ENCODE data around the gene DCAKD. TPM values are rescaled to one million over a fixed set of nuclear protein-coding genes. Genes with fewer than 3 reads are reported as not detected.
A peak's percentile ranks its signal among the peaks of the same experiment; 100 is the strongest.

Gene DCAKD
- total RNA-seq, 1 experiment from 2014 or later, result 48.3 TPM

GRCh38 chr17:45048795-45049563 lies 2.5 kb downstream of the DCAKD start:
- H3K4ac ChIP-seq (ENCODE audit: low read depth, low read length), result no peak overlapping the region
- no peaks in the 10 kb centered on the region for H3K9me3 ChIP-seq (ENCODE audit: control insufficient read depth, low read depth, low read length)
- H3T11ph ChIP-seq (ENCODE audit: low read length), result no peak overlapping the region
- H3K4me2 ChIP-seq (ENCODE audit: insufficient read depth, insufficient read length, low read length), result no peak overlapping the region
- no peak overlapping the region for H3K56ac ChIP-seq (ENCODE audit: insufficient read length, low read depth, low read length)
- no peak overlapping the region for H3K14ac ChIP-seq (ENCODE audit: insufficient read depth, low read length)
- H3K79me1 ChIP-seq (ENCODE audit: insufficient read depth, low read depth, low read length, poor library complexity, severe bottlenecking), result no peaks in the 10 kb centered on the region
- H3K23ac ChIP-seq (ENCODE audit: insufficient read length, low read depth, low read length), result no peak overlapping the region
- H4K91ac ChIP-seq (ENCODE audit: insufficient read length, low read depth, low read length), result no peak overlapping the region
- H4K5ac ChIP-seq (ENCODE audit: insufficient read length, low read depth, low read length), result peak overlapping the region; percentile 31
- peaks cover 2% of the 10 kb centered on the region; the same call in 1 of the 2 replicates for H3K79me2 ChIP-seq (ENCODE audit: insufficient read depth, low read length)
- H3K4me1 ChIP-seq (ENCODE audit: insufficient read depth, low read length), result no peaks in the 10 kb centered on the region; the same call in 1 of the 2 replicates
- H3K36me3 Mint-ChIP-seq (ENCODE audit: insufficient read depth in 1 of 3, low read depth in 3 of 3), result peaks cover 2 to 11% (median 7%) of the 10 kb centered on the region in 3 experiments; a peak in 5 of 7 replicates
- H2BK120ac ChIP-seq (ENCODE audit: low read depth, low read length, poor library complexity, severe bottlenecking), result no peak overlapping the region
- peak; percentile 38; the same call in 2 of the 3 replicates for TF ChIP-seq CTCF (conservative IDR thresholded peaks at IDR 0.05)
- no peak overlapping the region for H2BK15ac ChIP-seq (ENCODE audit: low read depth, low read length)
- WGBS (ENCODE audit: extremely low coverage, insufficient read length, low lambda C conversion rate), result 100% methylated on average over 2 of the region's 8 CpGs
- H2AFZ ChIP-seq (ENCODE audit: low read length), result no peak overlapping the region
- H2BK20ac ChIP-seq (ENCODE audit: low read depth, low read length, poor library complexity, severe bottlenecking), result no peak overlapping the region
- no peak overlapping the region for H4K8ac ChIP-seq (replicated peaks; ENCODE audit: insufficient read length, low read depth, low read length)
- H3K9me3 Mint-ChIP-seq, result no peaks in the 10 kb centered on the region
- no peak overlapping the region for H3K18ac ChIP-seq (ENCODE audit: insufficient read length, low read depth, low read length)
- H3K9ac ChIP-seq (ENCODE audit: extremely low read depth, insufficient read length, low read length), result no peak overlapping the region
- no peak for DNase-seq
- H3K23me2 ChIP-seq (ENCODE audit: insufficient read length, low read depth, low read length, poor library complexity, severe bottlenecking), result peaks cover 13% of the 10 kb centered on the region
- no peaks in the 10 kb centered on the region for H3K27me3 Mint-ChIP-seq (ENCODE audit: low read depth)
- H3K4me3 Mint-ChIP-seq, result peak overlapping the region; percentile 17 to 51; a peak in 3 of 5 replicates
- no peak overlapping the region for H2BK12ac ChIP-seq (ENCODE audit: insufficient read length, low read depth, low read length)
- no peak overlapping the region for H2AK5ac ChIP-seq (ENCODE audit: insufficient read length, low read length)
- peaks cover 27% of the 10 kb centered on the region in 2 experiments for H3K4me1 Mint-ChIP-seq
- peaks cover 2% of the 10 kb centered on the region for H4K20me1 ChIP-seq (ENCODE audit: control insufficient read depth, insufficient read depth, insufficient read length)
- no peak overlapping the region for H3K27ac ChIP-seq (ENCODE audit: insufficient read length, low read depth, low read length)
- H2BK5ac ChIP-seq (ENCODE audit: insufficient read length, low read length), result no peak overlapping the region
- H3K27ac Mint-ChIP-seq, result no peak overlapping the region; a peak in 2 of 7 replicates
- no peaks in the 10 kb centered on the region for H3K27me3 ChIP-seq (ENCODE audit: insufficient read depth, low read length)

All from H9 (cell line).